ENCODE data around the gene LRPPRC. TPM values are rescaled to one million over a fixed set of nuclear protein-coding genes. Genes with fewer than 3 reads are reported as not detected.

Gene LRPPRC
- total RNA-seq, 1 donor from 2014 or later: 214 TPM

GRCh38 chr2:43894743-43895142 is 101.0 kb downstream of the LRPPRC start:
- no peak overlapping the region for H3K4me3 Mint-ChIP-seq
- H3K27me3 Mint-ChIP-seq (ENCODE audit: insufficient read depth, low read depth): peaks cover 3% of the 10 kb centered on the region
- H3K4me1 Mint-ChIP-seq: peaks cover 7% of the 10 kb centered on the region
- H3K9me3 Mint-ChIP-seq: no peaks in the 10 kb centered on the region
- no peaks in the 10 kb centered on the region for H3K79me2 ChIP-seq (ENCODE audit: low read depth)
- H3K27ac Mint-ChIP-seq: no peak overlapping the region
- no peak overlapping the region for H2AFZ ChIP-seq (replicated peaks)
- TF ChIP-seq CTCF (IDR thresholded peaks at IDR 0.05): no peak
- peaks cover 59% of the 10 kb centered on the region for H3K36me3 Mint-ChIP-seq
- H3K9me3 ChIP-seq (ENCODE audit: low read depth): no peaks in the 10 kb centered on the region
- no peaks in the 10 kb centered on the region for H3K27me3 ChIP-seq
- no peak overlapping the region for H3K4me3 ChIP-seq
- no peaks in the 10 kb centered on the region for H3K4me1 ChIP-seq
- no peak overlapping the region for H3K4me2 ChIP-seq
- H3F3A ChIP-seq (ENCODE audit: low read depth): no peaks in the 10 kb centered on the region
- H3K9ac ChIP-seq: no peak overlapping the region
- no peaks in the 10 kb centered on the region for H4K20me1 ChIP-seq (ENCODE audit: low read depth)
- no peak for DNase-seq (ENCODE audit: low spot score)
- peaks cover 25% of the 10 kb centered on the region for H3K36me3 ChIP-seq
- no peak overlapping the region for H3K27ac ChIP-seq

GRCh38 chr2:43890855-43891254 is 104.9 kb downstream of the LRPPRC start:
- Mint-ChIP-seq H3K4me3 (no peak overlapping the region), H3K27ac (no peak overlapping the region), H3K36me3 (peaks cover 60% of the 10 kb centered on the region), H3K4me1 (no peaks in the 10 kb centered on the region), H3K27me3 (ENCODE audit: insufficient read depth, low read depth) (no peaks in the 10 kb centered on the region), H3K9me3 (no peaks in the 10 kb centered on the region)
- H3K9me3 ChIP-seq (ENCODE audit: low read depth): no peaks in the 10 kb centered on the region
- H3K27ac ChIP-seq: no peak overlapping the region
- no peak for TF ChIP-seq CTCF (IDR thresholded peaks at IDR 0.05)
- no peak for TF ChIP-seq EZH2phosphoT487 (IDR thresholded peaks at IDR 0.05)
- TF ChIP-seq EZH2 (IDR thresholded peaks at IDR 0.05): no peak
- H3K4me1 ChIP-seq: no peaks in the 10 kb centered on the region
- H3K36me3 ChIP-seq: peaks cover 28% of the 10 kb centered on the region
- no peaks in the 10 kb centered on the region for H3K79me2 ChIP-seq (ENCODE audit: low read depth)
- no peaks in the 10 kb centered on the region for H4K20me1 ChIP-seq (ENCODE audit: low read depth)
- no peaks in the 10 kb centered on the region for H3F3A ChIP-seq (ENCODE audit: low read depth)
- H3K9ac ChIP-seq: no peak overlapping the region
- no peak overlapping the region for H3K4me2 ChIP-seq
- H3K27me3 ChIP-seq: no peaks in the 10 kb centered on the region
- H3K4me3 ChIP-seq: no peak overlapping the region
- no peak overlapping the region for H2AFZ ChIP-seq (replicated peaks)
- DNase-seq (ENCODE audit: low spot score): no peak

- Histone ChIP-seq H4K20me1 (ENCODE audit: low read depth) (no peaks in the 10 kb centered on the region), H3K4me3 (no peak overlapping the region), H3K79me2 (ENCODE audit: low read depth) (no peaks in the 10 kb centered on the region), H3K4me1 (no peaks in the 10 kb centered on the region), H3K36me3 (peaks cover 24% of the 10 kb centered on the region), H3K9ac (no peak overlapping the region), H3K27me3 (no peaks in the 10 kb centered on the region), H3K9me3 (ENCODE audit: low read depth) (no peaks in the 10 kb centered on the region), H3K27ac (no peak overlapping the region), H3K4me2 (no peak overlapping the region), H3F3A (ENCODE audit: low read depth) (peaks cover 4% of the 10 kb centered on the region), H2AFZ (replicated peaks) (no peak overlapping the region)
- Mint-ChIP-seq H3K4me1 (no peaks in the 10 kb centered on the region), H3K27ac (no peak overlapping the region), H3K9me3 (no peaks in the 10 kb centered on the region), H3K27me3 (ENCODE audit: insufficient read depth, low read depth) (no peaks in the 10 kb centered on the region), H3K4me3 (no peak overlapping the region), H3K36me3 (peaks cover 54% of the 10 kb centered on the region)
- no peak for TF ChIP-seq EZH2phosphoT487 (IDR thresholded peaks at IDR 0.05)
- TF ChIP-seq CTCF (IDR thresholded peaks at IDR 0.05): no peak
- no peak for TF ChIP-seq EZH2 (IDR thresholded peaks at IDR 0.05)
- no peak for DNase-seq (ENCODE audit: low spot score)
Measured at GRCh38 chr2:43889416-43889815, 106.4 kb downstream of the LRPPRC start.

GRCh38 chr2:43887176-43887575 is 108.6 kb downstream of the LRPPRC start:
- Mint-ChIP-seq H3K27me3 (ENCODE audit: insufficient read depth, low read depth) (no peaks in the 10 kb centered on the region), H3K4me1 (no peaks in the 10 kb centered on the region), H3K9me3 (no peaks in the 10 kb centered on the region), H3K4me3 (no peak overlapping the region), H3K36me3 (peaks cover 36% of the 10 kb centered on the region), H3K27ac (no peak overlapping the region)
- Histone ChIP-seq H3K36me3 (peaks cover 13% of the 10 kb centered on the region), H3K27ac (no peak overlapping the region), H3F3A (ENCODE audit: low read depth) (peaks cover 7% of the 10 kb centered on the region), H3K4me3 (no peak overlapping the region), H3K27me3 (no peaks in the 10 kb centered on the region), H2AFZ (replicated peaks) (no peak overlapping the region), H3K4me1 (no peaks in the 10 kb centered on the region), H3K79me2 (ENCODE audit: low read depth) (no peaks in the 10 kb centered on the region), H4K20me1 (ENCODE audit: low read depth) (no peaks in the 10 kb centered on the region), H3K9me3 (ENCODE audit: low read depth) (no peaks in the 10 kb centered on the region), H3K4me2 (no peak overlapping the region), H3K9ac (no peak overlapping the region)
- no peak for DNase-seq (ENCODE audit: low spot score)
- no peak for TF ChIP-seq EZH2 (IDR thresholded peaks at IDR 0.05)
- TF ChIP-seq EZH2phosphoT487 (IDR thresholded peaks at IDR 0.05): no peak
- no peak for TF ChIP-seq CTCF (IDR thresholded peaks at IDR 0.05)

Measured in neural progenitor cell (in vitro differentiated cells).